Pancreas (tissue), 10 donors: Measurements from ENCODE around the gene UGT1A9. TPM values are rescaled to one million over a fixed set of nuclear protein-coding genes. Genes with fewer than 3 reads are reported as not detected.

Experiments used
- ATAC-seq, 4 donors: fragments of 200-7000 bp; cut with Tn5 transposase; one replicate each; pipeline versions ENCODE4 v1.8.0 to v1.9.1; 2020; ENCODE audit warnings: mild to moderate bottlenecking in 4 of 4, moderate library complexity in 4 of 4
- DNase-seq, 6 donors: peaks; one replicate each; pipeline ENCODE4 v3.0.0-alpha.2; 2020
- FAIRE-seq: peaks from 2 replicates; lab custom pipeline; 2012; peaks lifted over from hg19 to GRCh38; lab: Jason Lieb, UNC
- H3K27ac ChIP-seq, 4 donors: fragments of 200-600 bp; sonication (generic); 1 replicate in 3 of 4; 2 replicates in 1 of 4; pipeline versions ENCODE4 v1.5.0 to v1.8.0; 2020
- H3K27me3 ChIP-seq, 4 donors: fragments of 200-600 bp; one replicate each; pipeline ENCODE4 v1.8.0; 2021
- H3K36me3 ChIP-seq, 3 donors: fragments of 200-600 bp; sonication (generic) in 1 of 3; one replicate each; pipeline versions ENCODE4 v1.5.0 to v1.8.0; 2020 to 2021
- H3K4me1 ChIP-seq, 3 donors: fragments of 200-600 bp; one replicate each; pipeline ENCODE4 v1.8.0; 2021
- H3K4me3 ChIP-seq, 4 donors: fragments of 200-600 bp; sonication (generic) in 2 of 4; one replicate each; pipeline versions ENCODE4 v1.5.0 to v1.8.0; 2020 to 2021
- H3K9me3 ChIP-seq, 4 donors: fragments of 200-600 bp; one replicate each; pipeline ENCODE4 v1.8.0; 2021
- WGBS, 2 donors: extraction: QIAGEN DNeasy Blood & Tissue Kit; methylation state at CpG; one replicate each; pipeline ENCODE4 v1.1.7; 2013; 5-methylcytosine and 5-hydroxymethylcytosine counted together
- intact Hi-C, 3 donors: fragments of 100-400 bp; cut with DNase I; formaldehyde crosslinking; loops; one replicate each; pipeline versions ENCODE4 v1.11.1 to v1.14.2; 2022
- polyA plus RNA-seq, 2 donors: library from polyadenylated mRNA; stranded (reverse); fragments of 200-250 nt; gene quantifications; one replicate each; pipeline ENCODE4 v1.2.3, GENCODE V29; 2013
- total RNA-seq, 6 donors: library from RNA; stranded (reverse); fragmentation: NEBNext Ultra II Directional in 4 of 6; extraction: Animal tissue kit (Norgen Biotek cat#: 25700) in 4 of 6; gene quantifications; one replicate each; pipeline versions ENCODE4 v1.2.1 to v1.2.4, GENCODE V29; 2021 to 2023
- TF ChIP-seq, protein P1 (sequence below), 4 donors: fragments of 200-600 bp; sonication (generic) in 3 of 4; IDR thresholded peaks; one replicate each; pipeline versions ENCODE4 v1.5.0 to v1.8.0; 2021; ENCODE audit warnings: antibody characterized with exemption in 4 of 4
- donor health status: healthy with polysubstance abuse.
- donor health status: DM: no; HTN: no; CAD: no; lungs with moderate emphysema.
- donor health status: DM: no; HTN: no; CAD: no.
- donor health status: control.
- donor health status: control.
- donor health status: Bipolar disorder and iron deficiency.
- donor health status: DM: yes; HTN: yes; CAD: no.
- donor health status: DM: no; HTN: no; CAD: no.
- donor health status: DM: no; HTN: no; CAD: no.
- donor health status: DM: yes; HTN: yes; CAD: no.

Gene UGT1A9
- total and polyA plus RNA-seq, 8 donors = 0.09 TPM; not detected in 7

DNA sequence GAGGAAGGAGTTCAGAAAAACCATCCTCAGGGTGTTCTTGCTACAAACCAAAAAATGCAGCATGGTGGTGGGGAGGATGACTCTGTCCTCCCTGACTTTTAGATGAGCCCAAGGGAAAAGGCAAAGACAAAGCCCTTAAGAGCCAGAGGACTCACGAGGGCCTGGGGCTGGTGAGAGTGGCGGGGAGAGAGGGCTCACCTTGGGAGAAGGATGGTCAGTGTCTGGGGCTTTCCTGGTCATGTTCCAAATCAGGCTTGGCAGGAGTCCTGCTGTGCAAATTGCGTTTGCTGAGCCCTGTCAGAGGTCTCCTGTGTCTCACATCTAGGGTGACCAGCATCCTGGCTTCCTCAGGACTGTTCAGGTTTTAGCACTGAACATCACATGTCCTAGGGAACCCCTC is 93.1 kb downstream of the UGT1A9 start:
- no peak for FAIRE-seq
- intact Hi-C loops = no loop called here

DNA sequence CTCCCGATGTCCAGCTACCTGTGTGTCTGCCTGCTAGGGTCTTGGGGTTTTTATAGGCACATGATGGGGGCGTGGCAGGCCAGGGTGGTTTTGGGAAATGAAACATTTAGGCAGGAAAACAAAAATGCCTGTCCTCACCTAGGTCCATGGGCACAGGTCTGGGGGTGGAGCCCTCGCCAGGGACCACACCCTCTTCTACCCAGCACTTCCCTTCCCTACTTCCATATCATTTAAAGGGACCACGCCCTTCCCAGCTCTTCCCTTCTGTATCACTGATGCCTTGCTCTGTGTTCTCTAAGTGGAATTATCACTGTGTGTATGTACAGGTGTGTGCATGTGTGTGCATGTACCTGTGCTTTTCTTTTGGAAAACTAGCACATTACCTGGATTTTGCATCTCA is 94.7 kb downstream of the UGT1A9 start:
- H3K27ac ChIP-seq = no peak overlapping the region
- WGBS, 2 donors = 61 to 72% methylated on average over 4 of the region's 4 CpGs
- ATAC-seq (no peak), FAIRE-seq (no peak), DNase-seq (no peak)
- H3K4me3 ChIP-seq = no peak overlapping the region
- H3K9me3 ChIP-seq = no peaks in the 10 kb centered on the region
- H3K36me3 ChIP-seq = no peaks in the 10 kb centered on the region
- intact Hi-C loops = no loop called here
- H3K27me3 ChIP-seq = no peaks in the 10 kb centered on the region
- no peaks in the 10 kb centered on the region for H3K4me1 ChIP-seq
- TF ChIP-seq, protein P1, sequence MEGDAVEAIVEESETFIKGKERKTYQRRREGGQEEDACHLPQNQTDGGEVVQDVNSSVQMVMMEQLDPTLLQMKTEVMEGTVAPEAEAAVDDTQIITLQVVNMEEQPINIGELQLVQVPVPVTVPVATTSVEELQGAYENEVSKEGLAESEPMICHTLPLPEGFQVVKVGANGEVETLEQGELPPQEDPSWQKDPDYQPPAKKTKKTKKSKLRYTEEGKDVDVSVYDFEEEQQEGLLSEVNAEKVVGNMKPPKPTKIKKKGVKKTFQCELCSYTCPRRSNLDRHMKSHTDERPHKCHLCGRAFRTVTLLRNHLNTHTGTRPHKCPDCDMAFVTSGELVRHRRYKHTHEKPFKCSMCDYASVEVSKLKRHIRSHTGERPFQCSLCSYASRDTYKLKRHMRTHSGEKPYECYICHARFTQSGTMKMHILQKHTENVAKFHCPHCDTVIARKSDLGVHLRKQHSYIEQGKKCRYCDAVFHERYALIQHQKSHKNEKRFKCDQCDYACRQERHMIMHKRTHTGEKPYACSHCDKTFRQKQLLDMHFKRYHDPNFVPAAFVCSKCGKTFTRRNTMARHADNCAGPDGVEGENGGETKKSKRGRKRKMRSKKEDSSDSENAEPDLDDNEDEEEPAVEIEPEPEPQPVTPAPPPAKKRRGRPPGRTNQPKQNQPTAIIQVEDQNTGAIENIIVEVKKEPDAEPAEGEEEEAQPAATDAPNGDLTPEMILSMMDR (IDR thresholded peaks at IDR 0.05) = no peak

More for the DNA sequence above, 93.1 kb downstream of the UGT1A9 start:
- Histone ChIP-seq H3K36me3 (no peaks in the 10 kb centered on the region), H3K4me1 (no peaks in the 10 kb centered on the region), H3K9me3 (no peaks in the 10 kb centered on the region), H3K4me3 (no peak overlapping the region), H3K27ac (no peak overlapping the region), H3K27me3 (no peaks in the 10 kb centered on the region)
- TF ChIP-seq, protein P1 (IDR thresholded peaks at IDR 0.05) = no peak
- DNase-seq = no peak
- ATAC-seq = no peak
- 32 to 40% methylated on average over 3 of the region's 3 CpGs for WGBS, 2 donors

DNA sequence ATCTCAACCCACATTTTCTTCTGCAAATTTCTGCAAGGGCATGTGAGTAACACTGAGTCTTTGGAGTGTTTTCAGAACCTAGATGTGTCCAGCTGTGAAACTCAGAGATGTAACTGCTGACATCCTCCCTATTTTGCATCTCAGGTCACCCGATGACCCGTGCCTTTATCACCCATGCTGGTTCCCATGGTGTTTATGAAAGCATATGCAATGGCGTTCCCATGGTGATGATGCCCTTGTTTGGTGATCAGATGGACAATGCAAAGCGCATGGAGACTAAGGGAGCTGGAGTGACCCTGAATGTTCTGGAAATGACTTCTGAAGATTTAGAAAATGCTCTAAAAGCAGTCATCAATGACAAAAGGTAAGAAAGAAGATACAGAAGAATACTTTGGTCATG is 96.4 kb downstream of the UGT1A9 start:
- TF ChIP-seq, protein P1 (IDR thresholded peaks at IDR 0.05) = no peak
- Histone ChIP-seq H3K36me3 (no peaks in the 10 kb centered on the region), H3K27ac (no peak overlapping the region), H3K4me3 (no peak overlapping the region), H3K27me3 (no peaks in the 10 kb centered on the region), H3K9me3 (no peaks in the 10 kb centered on the region), H3K4me1 (no peaks in the 10 kb centered on the region)
- ATAC-seq (no peak), FAIRE-seq (no peak), DNase-seq (no peak)
- 64 to 69% methylated on average over 4 of the region's 4 CpGs for WGBS, 2 donors
- intact Hi-C loops = no loop called here

DNA sequence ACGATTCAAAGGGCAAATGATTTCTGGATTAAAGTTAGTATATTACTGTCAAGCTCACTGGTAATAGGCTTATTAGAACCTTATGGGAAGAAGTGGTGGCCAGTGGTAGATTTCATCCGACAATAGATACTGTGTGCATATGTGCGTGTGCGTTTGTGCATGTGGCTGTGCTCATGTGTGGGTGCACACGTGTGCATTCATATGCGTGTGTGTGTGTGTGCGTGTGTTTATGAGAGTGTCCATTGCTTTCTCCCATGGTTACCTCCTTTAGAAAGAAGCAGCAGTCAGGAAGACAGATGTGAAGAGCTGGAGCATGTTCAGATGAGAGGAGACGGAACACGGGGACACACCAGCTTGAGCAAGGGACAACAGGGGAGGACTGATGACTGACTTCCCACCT is 97.6 kb downstream of the UGT1A9 start:
- intact Hi-C loops = no loop called here
- 77 to 89% methylated on average over 9 of the region's 9 CpGs for WGBS, 2 donors
- TF ChIP-seq, protein P1 (IDR thresholded peaks at IDR 0.05) = no peak
- Histone ChIP-seq H3K27me3 (no peaks in the 10 kb centered on the region), H3K4me3 (no peak overlapping the region), H3K27ac (no peak overlapping the region), H3K36me3 (no peaks in the 10 kb centered on the region), H3K9me3 (no peaks in the 10 kb centered on the region), H3K4me1 (no peaks in the 10 kb centered on the region)
- no peak for DNase-seq
- no peak for FAIRE-seq
- ATAC-seq = no peak

DNA sequence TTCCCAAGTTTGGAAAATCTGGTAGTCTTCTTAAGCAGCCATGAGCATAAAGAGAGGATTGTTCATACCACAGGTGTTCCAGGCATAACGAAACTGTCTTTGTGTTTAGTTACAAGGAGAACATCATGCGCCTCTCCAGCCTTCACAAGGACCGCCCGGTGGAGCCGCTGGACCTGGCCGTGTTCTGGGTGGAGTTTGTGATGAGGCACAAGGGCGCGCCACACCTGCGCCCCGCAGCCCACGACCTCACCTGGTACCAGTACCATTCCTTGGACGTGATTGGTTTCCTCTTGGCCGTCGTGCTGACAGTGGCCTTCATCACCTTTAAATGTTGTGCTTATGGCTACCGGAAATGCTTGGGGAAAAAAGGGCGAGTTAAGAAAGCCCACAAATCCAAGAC is 100.5 kb downstream of the UGT1A9 start:
- ATAC-seq (no peak), DNase-seq (no peak), FAIRE-seq (no peak)
- Histone ChIP-seq H3K27me3 (no peaks in the 10 kb centered on the region), H3K9me3 (no peaks in the 10 kb centered on the region), H3K36me3 (no peaks in the 10 kb centered on the region), H3K4me1 (no peaks in the 10 kb centered on the region), H3K27ac (no peak overlapping the region), H3K4me3 (no peak overlapping the region)
- TF ChIP-seq, protein P1 (IDR thresholded peaks at IDR 0.05) = no peak
- WGBS, 2 donors = 76 to 80% methylated on average over 16 of the region's 16 CpGs
- intact Hi-C loops = no loop called here
